ENCODE results near the gene CALN1.

Gene CALN1

GRCh38 chr7:71904484-71904883 is 507.7 kb downstream of the CALN1 start:
- Mint-ChIP-seq H3K4me1 (no peaks in the 10 kb centered on the region), H3K27me3 (no peaks in the 10 kb centered on the region), H3K9me3 (peaks cover 8% of the 10 kb centered on the region), H3K4me3 (no peak overlapping the region), H3K27ac (no peak overlapping the region), H3K36me3 (no peaks in the 10 kb centered on the region)
- ATAC-seq: no peak

DNA sequence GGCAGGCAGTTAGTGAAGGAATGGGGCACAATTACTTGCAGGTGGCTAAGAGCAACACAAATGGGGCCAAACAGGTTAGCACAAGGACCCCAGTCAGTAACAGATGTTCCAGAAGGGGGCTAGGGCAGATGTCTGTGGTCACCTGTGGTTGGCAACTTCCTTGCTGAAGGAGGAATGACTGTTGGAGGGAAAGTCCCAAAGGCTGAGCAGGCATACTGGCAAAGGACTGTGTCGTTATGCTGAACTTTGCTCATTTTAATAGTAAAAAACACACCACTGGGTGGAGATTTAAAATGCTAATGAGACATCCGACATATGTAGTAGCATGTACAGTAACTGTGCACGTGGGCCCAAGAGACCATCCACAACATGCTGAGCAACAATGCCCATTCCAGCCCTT is 511.6 kb downstream of the CALN1 start:
- Mint-ChIP-seq H3K36me3 (no peaks in the 10 kb centered on the region), H3K4me1 (no peaks in the 10 kb centered on the region), H3K9me3 (peaks cover 15% of the 10 kb centered on the region), H3K4me3 (no peak overlapping the region), H3K27ac (no peak overlapping the region), H3K27me3 (peaks cover under 1% of the 10 kb centered on the region)
- ATAC-seq: no peak

DNA sequence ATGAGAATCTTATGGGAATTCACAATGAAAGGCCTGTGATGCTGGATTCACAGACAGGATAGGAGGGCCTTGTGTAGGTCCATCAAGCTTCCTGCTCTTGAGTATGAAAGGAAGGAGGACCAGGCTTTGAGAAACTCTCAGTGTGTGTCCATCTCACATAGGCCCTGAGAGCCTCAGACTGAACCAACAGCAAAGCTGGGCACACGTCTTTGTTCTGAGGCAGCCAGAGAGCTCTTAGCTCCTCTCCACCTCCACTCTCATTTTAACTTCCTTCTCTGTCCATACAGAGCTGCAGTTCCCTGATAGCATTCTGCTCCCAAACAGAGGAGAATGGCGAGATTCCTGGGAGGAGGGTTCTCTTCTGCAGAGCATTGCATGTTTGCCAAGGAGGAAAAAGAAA is 515.6 kb downstream of the CALN1 start:
- H3K36me3 Mint-ChIP-seq: no peaks in the 10 kb centered on the region
- H3K4me1 Mint-ChIP-seq: no peaks in the 10 kb centered on the region
- H3K27me3 Mint-ChIP-seq: peaks cover 8% of the 10 kb centered on the region
- no peak overlapping the region for H3K4me3 Mint-ChIP-seq
- no peak for ATAC-seq
- H3K9me3 Mint-ChIP-seq: peaks cover 6% of the 10 kb centered on the region
- no peak overlapping the region for H3K27ac Mint-ChIP-seq

- Mint-ChIP-seq H3K4me1 (no peaks in the 10 kb centered on the region), H3K27ac (no peak overlapping the region), H3K9me3 (peaks cover 26% of the 10 kb centered on the region), H3K27me3 (no peaks in the 10 kb centered on the region), H3K36me3 (no peaks in the 10 kb centered on the region), H3K4me3 (no peak overlapping the region)
- no peak for ATAC-seq
These were observed 526.1 kb downstream of the CALN1 start for GRCh38 chr7:71886046-71886445.

- no peak overlapping the region for H3K27ac Mint-ChIP-seq
- no peak for ATAC-seq
- H3K36me3 Mint-ChIP-seq: no peaks in the 10 kb centered on the region
- peaks cover 28% of the 10 kb centered on the region for H3K9me3 Mint-ChIP-seq
- no peaks in the 10 kb centered on the region for H3K4me1 Mint-ChIP-seq
- no peaks in the 10 kb centered on the region for H3K27me3 Mint-ChIP-seq
- H3K4me3 Mint-ChIP-seq: no peak overlapping the region
These were observed 526.7 kb downstream of the CALN1 start for GRCh38 chr7:71885487-71885886.

DNA sequence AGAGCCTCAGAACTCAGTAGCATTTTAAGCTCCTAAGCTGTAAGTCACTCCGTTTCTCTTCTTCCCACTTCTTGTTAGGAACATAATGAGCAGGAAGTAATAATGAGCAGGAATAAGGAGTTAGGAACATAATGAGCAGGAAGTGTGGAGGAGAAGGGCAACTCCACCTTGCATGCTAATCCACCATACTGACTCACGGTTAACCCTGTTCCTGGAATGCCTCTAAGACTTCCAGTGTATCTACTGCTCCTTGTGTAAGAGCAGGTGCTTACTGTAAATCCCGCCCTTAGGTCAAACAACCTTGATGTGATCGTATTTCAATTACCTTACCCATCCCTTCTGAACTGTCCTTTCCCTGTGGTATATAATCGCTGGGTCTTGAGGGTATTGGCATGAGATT is 528.7 kb downstream of the CALN1 start:
- Mint-ChIP-seq H3K9me3 (peaks cover 29% of the 10 kb centered on the region), H3K36me3 (no peaks in the 10 kb centered on the region), H3K27ac (no peak overlapping the region), H3K4me1 (no peaks in the 10 kb centered on the region), H3K4me3 (no peak overlapping the region), H3K27me3 (no peaks in the 10 kb centered on the region)
- ATAC-seq: no peak

DNA sequence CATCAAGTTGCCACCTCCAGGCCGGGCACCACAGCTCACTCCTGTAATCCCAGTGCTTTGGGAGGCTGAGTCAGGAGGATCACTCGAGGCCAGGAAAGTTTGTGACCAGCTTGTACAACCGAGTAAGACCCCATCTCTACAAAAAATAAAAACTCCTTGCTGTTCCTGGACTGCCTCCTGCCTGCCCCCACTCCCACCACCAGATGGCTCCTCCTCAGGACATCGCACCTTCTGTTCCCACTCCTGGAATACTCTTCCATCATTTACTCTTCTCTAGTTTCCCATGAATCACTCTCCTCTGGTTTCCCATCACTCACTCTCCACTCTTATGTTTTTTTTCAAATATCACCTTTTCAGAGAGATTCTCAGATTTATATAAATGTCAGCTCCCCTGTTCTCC is 540.7 kb downstream of the CALN1 start:
- Mint-ChIP-seq H3K4me3 (no peak overlapping the region), H3K27me3 (no peaks in the 10 kb centered on the region), H3K36me3 (no peaks in the 10 kb centered on the region), H3K4me1 (no peaks in the 10 kb centered on the region), H3K27ac (no peak overlapping the region), H3K9me3 (peaks cover 10% of the 10 kb centered on the region)
- ATAC-seq: no peak

DNA sequence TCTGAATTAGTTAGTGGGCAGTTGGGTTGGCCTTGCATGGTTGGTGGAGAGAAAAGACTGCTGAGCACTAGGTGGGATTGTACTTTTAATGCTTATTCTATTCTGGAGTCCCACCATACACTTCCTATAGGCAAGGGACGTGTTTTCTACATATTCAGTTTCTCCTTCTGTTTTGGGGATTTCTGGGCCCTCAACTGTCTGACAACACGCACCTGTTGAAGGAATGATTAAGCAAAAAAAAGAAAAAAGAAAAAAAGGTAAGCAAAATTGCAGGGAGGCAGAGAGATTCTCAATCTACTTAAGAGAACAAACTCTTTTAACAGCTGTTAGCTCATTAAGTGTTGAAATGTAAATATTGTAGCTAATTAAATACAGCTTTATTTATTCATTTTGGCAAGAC is 541.3 kb downstream of the CALN1 start:
- H3K27ac Mint-ChIP-seq: no peak overlapping the region
- H3K9me3 Mint-ChIP-seq: peaks cover 7% of the 10 kb centered on the region
- H3K36me3 Mint-ChIP-seq: no peaks in the 10 kb centered on the region
- no peak overlapping the region for H3K4me3 Mint-ChIP-seq
- H3K27me3 Mint-ChIP-seq: no peaks in the 10 kb centered on the region
- H3K4me1 Mint-ChIP-seq: no peaks in the 10 kb centered on the region
- ATAC-seq: no peak

GRCh38 chr7:71868797-71869196 is 543.3 kb downstream of the CALN1 start:
- no peaks in the 10 kb centered on the region for H3K36me3 Mint-ChIP-seq
- ATAC-seq: no peak
- no peak overlapping the region for H3K27ac Mint-ChIP-seq
- no peaks in the 10 kb centered on the region for H3K27me3 Mint-ChIP-seq
- H3K4me3 Mint-ChIP-seq: no peak overlapping the region
- H3K9me3 Mint-ChIP-seq: peaks cover 6% of the 10 kb centered on the region
- H3K4me1 Mint-ChIP-seq: no peaks in the 10 kb centered on the region

- peaks cover 6% of the 10 kb centered on the region for H3K9me3 Mint-ChIP-seq
- H3K36me3 Mint-ChIP-seq: no peaks in the 10 kb centered on the region
- no peaks in the 10 kb centered on the region for H3K4me1 Mint-ChIP-seq
- H3K27me3 Mint-ChIP-seq: no peaks in the 10 kb centered on the region
- no peak overlapping the region for H3K27ac Mint-ChIP-seq
- H3K4me3 Mint-ChIP-seq: no peak overlapping the region
- ATAC-seq: no peak
These were observed 544.5 kb downstream of the CALN1 start for GRCh38 chr7:71867626-71868025.

DNA sequence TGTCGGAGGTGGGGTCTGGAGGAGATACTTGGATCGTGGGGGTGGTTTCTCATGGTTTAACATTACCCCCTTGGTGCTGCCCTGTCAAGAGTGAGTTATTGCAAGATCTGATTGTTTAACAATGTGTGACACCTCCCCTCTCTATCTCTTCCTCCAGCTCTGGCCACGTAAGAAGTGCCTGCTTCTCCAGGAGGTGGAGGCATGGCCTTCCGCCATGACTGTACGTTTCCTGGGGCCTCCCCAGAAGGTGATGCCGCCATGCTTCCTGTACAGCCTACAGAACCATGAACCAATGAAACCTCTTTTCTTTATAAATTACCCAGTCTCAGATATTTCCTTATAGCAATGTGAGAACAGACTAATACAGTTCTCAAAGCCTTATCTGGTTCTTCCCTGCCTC is 547.0 kb downstream of the CALN1 start:
- Mint-ChIP-seq H3K27ac (no peak overlapping the region), H3K4me3 (no peak overlapping the region), H3K36me3 (no peaks in the 10 kb centered on the region), H3K4me1 (no peaks in the 10 kb centered on the region), H3K9me3 (peaks cover 6% of the 10 kb centered on the region), H3K27me3 (no peaks in the 10 kb centered on the region)
- ATAC-seq: no peak

GRCh38 chr7:71864130-71864529 is 548.0 kb downstream of the CALN1 start:
- H3K4me1 Mint-ChIP-seq: no peaks in the 10 kb centered on the region
- H3K27ac Mint-ChIP-seq: no peak overlapping the region
- no peaks in the 10 kb centered on the region for H3K36me3 Mint-ChIP-seq
- H3K4me3 Mint-ChIP-seq: no peak overlapping the region
- no peak for ATAC-seq
- H3K9me3 Mint-ChIP-seq: peaks cover 6% of the 10 kb centered on the region
- H3K27me3 Mint-ChIP-seq: no peaks in the 10 kb centered on the region

DNA sequence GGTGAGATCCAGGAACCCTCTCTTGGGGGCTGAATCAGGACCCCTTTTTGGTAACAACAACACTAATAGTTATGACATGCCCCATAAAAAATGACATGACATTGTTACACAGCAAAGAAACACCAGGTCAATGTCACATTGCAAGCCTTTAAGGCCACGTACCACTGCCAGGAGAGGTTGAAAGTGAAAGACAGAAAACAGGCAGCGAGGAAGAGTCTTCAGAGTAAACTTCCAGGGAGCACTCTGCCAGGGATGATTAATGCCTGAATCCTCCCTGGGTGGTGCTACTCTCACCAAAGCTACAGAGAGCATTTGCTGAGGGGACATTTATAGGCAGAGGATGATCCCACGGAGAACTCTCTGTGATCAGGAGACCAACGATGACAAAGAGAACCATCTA is 551.6 kb downstream of the CALN1 start:
- no peaks in the 10 kb centered on the region for H3K4me1 Mint-ChIP-seq
- ATAC-seq: no peak
- H3K36me3 Mint-ChIP-seq: no peaks in the 10 kb centered on the region
- H3K27ac Mint-ChIP-seq: no peak overlapping the region
- H3K9me3 Mint-ChIP-seq: peaks cover 6% of the 10 kb centered on the region
- no peaks in the 10 kb centered on the region for H3K27me3 Mint-ChIP-seq
- H3K4me3 Mint-ChIP-seq: no peak overlapping the region

GRCh38 chr7:71857338-71857737 is 554.8 kb downstream of the CALN1 start:
- Mint-ChIP-seq H3K4me3 (no peak overlapping the region), H3K9me3 (peaks cover 6% of the 10 kb centered on the region), H3K4me1 (no peaks in the 10 kb centered on the region), H3K36me3 (no peaks in the 10 kb centered on the region), H3K27me3 (no peaks in the 10 kb centered on the region), H3K27ac (no peak overlapping the region)
- no peak for ATAC-seq

GRCh38 chr7:71854546-71855397 is 557.4 kb downstream of the CALN1 start:
- Mint-ChIP-seq H3K36me3 (no peaks in the 10 kb centered on the region), H3K27me3 (no peaks in the 10 kb centered on the region), H3K9me3 (peaks cover 5% of the 10 kb centered on the region), H3K4me1 (no peaks in the 10 kb centered on the region), H3K4me3 (no peak overlapping the region), H3K27ac (no peak overlapping the region)
- no peak for ATAC-seq

DNA sequence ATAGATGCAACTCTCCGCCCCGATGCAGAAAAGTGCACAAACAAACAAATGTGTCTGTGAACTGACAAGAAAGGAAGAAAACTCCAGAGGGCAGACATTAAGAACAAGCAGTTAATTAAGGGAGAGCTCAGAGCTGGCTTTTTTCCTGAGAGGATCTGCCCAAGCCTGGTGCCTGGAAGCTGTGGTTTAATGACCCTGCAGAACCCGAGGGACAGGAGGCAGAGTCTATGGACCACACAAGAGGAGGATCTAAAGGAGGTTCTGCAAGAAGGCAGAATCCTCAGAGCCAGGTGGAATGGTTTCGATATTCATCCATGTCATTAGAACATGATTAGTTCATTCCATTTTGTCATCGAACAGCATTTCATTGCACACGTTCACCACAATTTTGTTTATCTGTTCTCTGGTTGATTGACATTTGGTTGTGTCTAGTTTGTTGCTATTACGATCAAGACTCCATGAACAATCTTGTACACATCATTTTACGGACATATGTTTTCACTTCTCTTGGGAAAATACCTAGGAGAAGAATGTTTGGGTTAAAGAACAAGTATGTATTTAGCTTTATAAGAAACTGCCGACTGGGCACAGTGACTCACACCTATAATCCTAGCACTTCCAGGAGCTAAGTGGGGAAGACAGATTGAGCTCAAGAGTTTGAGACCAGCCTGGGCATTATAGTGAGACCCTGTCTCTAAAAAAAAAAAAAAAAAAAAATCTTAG is 560.2 kb downstream of the CALN1 start:
- H3K9me3 Mint-ChIP-seq: peaks cover 11% of the 10 kb centered on the region
- H3K27ac Mint-ChIP-seq: no peak overlapping the region
- H3K36me3 Mint-ChIP-seq: no peaks in the 10 kb centered on the region
- ATAC-seq: no peak
- H3K27me3 Mint-ChIP-seq: no peaks in the 10 kb centered on the region
- no peaks in the 10 kb centered on the region for H3K4me1 Mint-ChIP-seq
- no peak overlapping the region for H3K4me3 Mint-ChIP-seq
